ENCODE results near the gene CAMTA1. TPM values are rescaled to one million over a fixed set of nuclear protein-coding genes. Genes with fewer than 3 reads are reported as not detected.

Gene CAMTA1
- total RNA-seq, 5 donors from 2014 or later (not counting 1 experiment from before 2014, with no cell fraction given), result 29.7 to 37.4 (median 34.6) TPM

DNA sequence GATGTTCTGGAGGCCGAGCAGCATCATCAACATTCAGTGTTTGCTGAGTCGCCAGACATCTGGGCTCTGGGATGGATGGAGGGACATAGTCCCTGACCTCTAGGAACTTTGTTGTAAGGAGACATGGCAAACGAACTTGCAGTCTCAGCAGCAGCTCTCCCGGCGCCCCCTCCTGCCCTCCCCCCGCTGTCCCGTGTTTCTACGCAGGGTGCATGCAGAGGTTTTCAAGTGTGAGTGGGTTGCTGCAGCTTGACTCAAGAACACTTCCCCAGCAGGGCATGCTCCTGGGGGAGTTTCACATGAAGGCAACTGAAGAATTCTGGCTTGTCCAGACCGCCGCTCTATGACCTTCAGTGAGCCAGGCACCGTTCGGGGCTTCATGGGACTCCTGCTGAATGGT lies 121.9 kb downstream of the CAMTA1 start:
- Histone ChIP-seq H3K27me3 (replicated peaks in 1 of 2; ENCODE audit: control insufficient read depth in 2 of 2, extremely low read depth in 1 of 2, insufficient read depth in 2 of 2, low read length in 1 of 2) (peaks cover 0 to 37% of the 10 kb centered on the region in 2 experiments), H3K4me1 (ENCODE audit: control insufficient read depth in 1 of 2, extremely low read depth in 1 of 2, insufficient read depth in 2 of 2, low read length in 2 of 2) (peaks cover 0 to 9% of the 10 kb centered on the region in 2 experiments), H3K4me3 (ENCODE audit: control insufficient read depth in 1 of 2, extremely low read depth in 1 of 2, low read length in 1 of 2) (no peak overlapping the region), H3K27ac (ENCODE audit: low read length) (no peak overlapping the region), H3K36me3 (ENCODE audit: control insufficient read depth in 2 of 2, extremely low read depth in 1 of 2, insufficient read depth in 1 of 2, low read length in 1 of 2) (no peaks in the 10 kb centered on the region), H3K9me3 (no peaks in the 10 kb centered on the region)
- Mint-ChIP-seq H3K4me1 (peaks cover 5 to 10% (median 6%) of the 10 kb centered on the region in 3 donors), H3K9me3 (no peaks in the 10 kb centered on the region), H3K27me3 (peaks cover 7 to 10% of the 10 kb centered on the region in 2 donors), H3K4me3 (no peak overlapping the region), H3K27ac (no peak overlapping the region), H3K36me3 (no peaks in the 10 kb centered on the region)
- no peak for DNase-seq
- ChIA-PET POLR2A (no interaction called here), CTCF (no interaction called here)
- 69% methylated on average over 8 of the region's 12 CpGs for WGBS (ENCODE audit: insufficient coverage)
- ATAC-seq (replicated peaks in 1 of 4), result no peak

DNA sequence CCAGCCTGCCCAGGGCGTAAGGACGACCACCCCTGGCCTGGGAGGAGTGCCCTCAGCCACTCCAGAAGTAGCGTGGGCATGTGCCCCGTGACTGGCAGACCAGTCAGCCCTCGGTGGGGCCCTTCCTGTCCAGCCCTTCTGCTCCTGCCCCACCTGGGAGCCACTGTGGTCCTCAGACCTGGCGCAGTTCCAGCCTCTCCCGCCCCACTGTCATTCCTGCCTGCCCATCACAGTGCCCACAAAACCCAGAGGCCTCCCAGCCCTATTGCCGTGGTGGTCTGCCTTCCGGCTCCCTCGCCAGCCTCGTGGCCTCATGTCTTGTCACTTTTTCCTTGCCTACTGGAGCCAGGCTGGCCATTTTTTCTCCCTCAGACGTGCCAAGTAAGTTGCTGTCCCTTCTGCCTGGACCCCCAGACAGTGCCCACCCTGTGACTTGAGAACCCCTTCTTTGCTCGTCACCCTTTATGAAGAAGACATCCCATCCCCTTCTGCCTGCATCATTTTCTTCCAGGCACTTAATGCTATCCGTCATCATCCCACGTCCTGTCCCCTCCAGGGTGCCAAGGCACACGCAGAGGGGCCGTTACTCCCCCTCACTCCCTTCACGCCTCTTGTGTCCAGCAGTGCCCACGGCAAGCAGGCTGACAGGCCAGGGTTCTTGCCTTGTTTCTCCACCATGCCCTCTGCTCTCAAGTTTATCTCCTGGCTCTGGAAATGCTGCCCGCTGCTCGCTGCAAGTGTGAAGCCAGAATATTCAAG lies 122.6 kb downstream of the CAMTA1 start:
- whole genome bisulfite sequencing (ENCODE audit: insufficient coverage), result 78% methylated on average over 19 of the region's 21 CpGs
- peaks cover 5 to 10% (median 6%) of the 10 kb centered on the region in 3 donors for H3K4me1 Mint-ChIP-seq
- ChIA-PET POLR2A (no interaction called here), CTCF (no interaction called here)
- H3K36me3 Mint-ChIP-seq, result no peaks in the 10 kb centered on the region
- no peak overlapping the region for H3K4me3 Mint-ChIP-seq
- ATAC-seq (replicated peaks in 1 of 4) (no peak), DNase-seq (no peak)
- H3K4me3 ChIP-seq (ENCODE audit: control insufficient read depth in 1 of 2, extremely low read depth in 1 of 2, low read length in 1 of 2), result no peak overlapping the region
- peaks cover 0 to 9% of the 10 kb centered on the region in 2 experiments for H3K4me1 ChIP-seq (ENCODE audit: control insufficient read depth in 1 of 2, extremely low read depth in 1 of 2, insufficient read depth in 2 of 2, low read length in 2 of 2)
- no peaks in the 10 kb centered on the region for H3K9me3 ChIP-seq
- H3K36me3 ChIP-seq (ENCODE audit: control insufficient read depth in 2 of 2, extremely low read depth in 1 of 2, insufficient read depth in 1 of 2, low read length in 1 of 2), result no peaks in the 10 kb centered on the region
- peaks cover 0 to 43% of the 10 kb centered on the region in 2 experiments for H3K27me3 ChIP-seq (replicated peaks in 1 of 2; ENCODE audit: control insufficient read depth in 2 of 2, extremely low read depth in 1 of 2, insufficient read depth in 2 of 2, low read length in 1 of 2)
- H3K27ac ChIP-seq (ENCODE audit: low read length), result no peak overlapping the region
- no peaks in the 10 kb centered on the region for H3K9me3 Mint-ChIP-seq
- H3K27ac Mint-ChIP-seq, result no peak overlapping the region
- H3K27me3 Mint-ChIP-seq, result peaks cover 7 to 17% of the 10 kb centered on the region in 2 donors

DNA sequence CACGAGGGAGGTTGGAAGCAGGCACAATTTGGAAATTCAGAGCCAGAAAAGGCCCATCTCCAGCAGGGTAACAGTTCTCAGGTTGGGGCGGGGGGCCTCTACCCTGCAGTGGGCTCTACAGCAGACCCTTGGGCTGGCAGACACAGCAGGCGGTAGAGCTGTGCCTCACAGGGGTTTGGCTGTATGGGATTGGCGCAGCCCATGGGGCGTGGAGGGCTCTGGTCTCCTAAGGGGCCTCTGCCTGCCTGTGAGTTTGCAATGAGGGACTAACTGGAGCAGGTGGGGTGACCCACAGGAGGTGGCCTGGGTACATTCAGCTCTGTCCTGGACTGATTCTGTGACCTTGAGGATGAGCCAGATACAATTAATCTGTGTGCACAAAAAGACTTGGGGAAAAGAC lies 124.1 kb downstream of the CAMTA1 start:
- POLR2A ChIA-PET, result no interaction called here
- no peak for DNase-seq
- Histone ChIP-seq H3K4me3 (ENCODE audit: control insufficient read depth in 1 of 2, extremely low read depth in 1 of 2, low read length in 1 of 2) (no peak overlapping the region), H3K36me3 (ENCODE audit: control insufficient read depth in 2 of 2, extremely low read depth in 1 of 2, insufficient read depth in 1 of 2, low read length in 1 of 2) (no peaks in the 10 kb centered on the region), H3K9me3 (no peaks in the 10 kb centered on the region), H3K27me3 (replicated peaks in 1 of 2; ENCODE audit: control insufficient read depth in 2 of 2, extremely low read depth in 1 of 2, insufficient read depth in 2 of 2, low read length in 1 of 2) (peaks cover 0 to 56% of the 10 kb centered on the region in 2 experiments), H3K4me1 (ENCODE audit: control insufficient read depth in 1 of 2, extremely low read depth in 1 of 2, insufficient read depth in 2 of 2, low read length in 2 of 2) (peaks cover 0 to 9% of the 10 kb centered on the region in 2 experiments), H3K27ac (ENCODE audit: low read length) (no peak overlapping the region)
- peaks cover 0 to 3% (median 2%) of the 10 kb centered on the region in 3 donors for H3K9me3 Mint-ChIP-seq
- 86% methylated on average over 3 of the region's 5 CpGs for WGBS (ENCODE audit: insufficient coverage)
- CTCF ChIA-PET, result no interaction called here
- no peak overlapping the region for H3K27ac Mint-ChIP-seq
- H3K4me3 Mint-ChIP-seq, result no peak overlapping the region
- ATAC-seq (replicated peaks in 1 of 4), result no peak
- peaks cover 12 to 29% of the 10 kb centered on the region in 2 donors for H3K27me3 Mint-ChIP-seq
- H3K36me3 Mint-ChIP-seq, result no peaks in the 10 kb centered on the region
- H3K4me1 Mint-ChIP-seq, result peaks cover 5 to 10% (median 6%) of the 10 kb centered on the region in 3 donors

DNA sequence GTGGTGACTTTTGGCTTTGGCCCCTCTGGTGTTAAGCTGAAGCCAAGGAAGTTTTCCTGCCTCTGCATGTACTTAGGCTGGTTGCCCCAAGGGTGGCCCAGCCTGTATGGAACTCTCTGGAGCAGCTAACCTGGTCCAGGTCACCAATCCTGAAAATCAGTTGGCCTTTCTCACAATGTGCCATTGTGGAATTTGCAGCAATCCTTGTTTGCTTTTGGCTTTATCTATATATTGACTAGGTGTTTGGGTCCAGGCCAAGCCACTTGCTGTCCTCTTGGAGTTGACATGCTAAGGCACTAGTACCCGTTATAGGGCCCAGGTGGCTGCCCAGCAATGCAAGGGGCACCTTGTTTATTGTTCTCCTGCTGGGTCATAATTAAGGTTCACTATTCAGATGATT lies 124.6 kb downstream of the CAMTA1 start:
- Mint-ChIP-seq H3K27ac (no peak overlapping the region), H3K4me1 (peaks cover 5 to 10% (median 6%) of the 10 kb centered on the region in 3 donors), H3K4me3 (no peak overlapping the region), H3K27me3 (peaks cover 12 to 32% of the 10 kb centered on the region in 2 donors), H3K36me3 (no peaks in the 10 kb centered on the region), H3K9me3 (peaks cover 0 to 3% (median 2%) of the 10 kb centered on the region in 3 donors)
- H3K4me1 ChIP-seq (ENCODE audit: control insufficient read depth in 1 of 2, extremely low read depth in 1 of 2, insufficient read depth in 2 of 2, low read length in 2 of 2), result peaks cover 0 to 9% of the 10 kb centered on the region in 2 experiments
- CTCF ChIA-PET, result no interaction called here
- ATAC-seq (replicated peaks in 1 of 4) (no peak), DNase-seq (no peak)
- POLR2A ChIA-PET, result no interaction called here
- H3K27ac ChIP-seq (ENCODE audit: low read length), result no peak overlapping the region
- peaks cover 0 to 60% of the 10 kb centered on the region in 2 experiments for H3K27me3 ChIP-seq (replicated peaks in 1 of 2; ENCODE audit: control insufficient read depth in 2 of 2, extremely low read depth in 1 of 2, insufficient read depth in 2 of 2, low read length in 1 of 2)
- 100% methylated on average over 1 of the region's 1 CpG for WGBS (ENCODE audit: insufficient coverage)
- H3K4me3 ChIP-seq (ENCODE audit: control insufficient read depth in 1 of 2, extremely low read depth in 1 of 2, low read length in 1 of 2), result no peak overlapping the region
- no peaks in the 10 kb centered on the region for H3K36me3 ChIP-seq (ENCODE audit: control insufficient read depth in 2 of 2, extremely low read depth in 1 of 2, insufficient read depth in 1 of 2, low read length in 1 of 2)
- no peaks in the 10 kb centered on the region for H3K9me3 ChIP-seq

DNA sequence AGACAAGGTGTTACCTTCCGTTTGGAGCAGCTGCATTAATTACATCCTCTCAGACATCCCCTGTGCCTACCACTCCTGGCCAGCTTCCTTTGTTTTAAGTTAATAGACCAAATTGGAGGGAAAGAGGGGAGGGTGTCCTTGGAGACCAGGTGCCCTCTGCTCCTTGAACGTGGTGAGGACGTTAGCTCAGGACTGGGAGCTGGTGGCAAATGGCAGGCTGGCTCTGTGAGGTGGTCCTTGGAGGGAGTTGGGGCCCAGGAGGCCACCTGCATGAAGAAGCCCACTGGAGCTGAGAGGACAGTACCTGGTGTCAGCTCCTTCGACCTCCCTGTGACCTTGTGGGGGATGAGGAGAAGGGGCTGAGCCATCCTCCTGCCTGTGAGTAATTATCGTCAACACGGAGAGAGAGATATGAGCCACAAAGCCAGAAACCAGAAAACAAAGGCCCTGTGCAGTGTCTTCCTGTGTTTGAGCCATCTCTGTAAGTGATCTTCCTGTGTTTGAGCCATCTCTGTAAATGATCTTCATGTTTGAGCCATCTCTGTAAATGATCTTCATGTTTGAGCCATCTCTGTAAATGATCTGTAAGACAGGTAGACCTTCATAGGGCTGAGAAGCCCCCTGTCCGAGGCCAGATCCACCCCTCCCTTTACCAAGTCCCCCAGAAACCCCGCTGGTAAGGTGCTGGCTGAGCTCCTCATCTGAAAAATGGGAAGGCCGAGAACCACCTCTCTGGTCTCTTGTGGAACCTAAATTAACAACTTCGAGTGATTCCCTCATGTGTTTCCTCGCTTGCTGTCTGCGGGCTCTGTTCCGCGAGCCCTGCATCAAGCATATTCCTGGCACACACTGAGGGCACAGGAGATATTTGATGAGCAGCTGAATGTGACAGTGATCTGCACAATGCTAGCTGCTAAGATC lies 126.0 kb downstream of the CAMTA1 start:
- peaks cover 0 to 3% (median 2%) of the 10 kb centered on the region in 3 donors for H3K9me3 Mint-ChIP-seq
- no peaks in the 10 kb centered on the region for H3K36me3 Mint-ChIP-seq
- ATAC-seq (replicated peaks in 1 of 4) (no peak), DNase-seq (no peak)
- POLR2A ChIA-PET, result no interaction called here
- peaks cover 5 to 10% (median 6%) of the 10 kb centered on the region in 3 donors for H3K4me1 Mint-ChIP-seq
- H3K4me3 Mint-ChIP-seq, result no peak overlapping the region
- peaks cover 12 to 41% of the 10 kb centered on the region in 2 donors for H3K27me3 Mint-ChIP-seq
- Histone ChIP-seq H3K4me3 (ENCODE audit: control insufficient read depth in 1 of 2, extremely low read depth in 1 of 2, low read length in 1 of 2) (no peak overlapping the region), H3K9me3 (no peaks in the 10 kb centered on the region), H3K27ac (ENCODE audit: low read length) (no peak overlapping the region), H3K36me3 (ENCODE audit: control insufficient read depth in 2 of 2, extremely low read depth in 1 of 2, insufficient read depth in 1 of 2, low read length in 1 of 2) (no peaks in the 10 kb centered on the region), H3K27me3 (replicated peaks in 1 of 2; ENCODE audit: control insufficient read depth in 2 of 2, extremely low read depth in 1 of 2, insufficient read depth in 2 of 2, low read length in 1 of 2) (peaks cover 0 to 71% of the 10 kb centered on the region in 2 experiments), H3K4me1 (ENCODE audit: control insufficient read depth in 1 of 2, extremely low read depth in 1 of 2, insufficient read depth in 2 of 2, low read length in 2 of 2) (peaks cover 0 to 9% of the 10 kb centered on the region in 2 experiments)
- H3K27ac Mint-ChIP-seq, result no peak overlapping the region
- 74% methylated on average over 11 of the region's 14 CpGs for WGBS (ENCODE audit: insufficient coverage)
- CTCF ChIA-PET, result no interaction called here

DNA sequence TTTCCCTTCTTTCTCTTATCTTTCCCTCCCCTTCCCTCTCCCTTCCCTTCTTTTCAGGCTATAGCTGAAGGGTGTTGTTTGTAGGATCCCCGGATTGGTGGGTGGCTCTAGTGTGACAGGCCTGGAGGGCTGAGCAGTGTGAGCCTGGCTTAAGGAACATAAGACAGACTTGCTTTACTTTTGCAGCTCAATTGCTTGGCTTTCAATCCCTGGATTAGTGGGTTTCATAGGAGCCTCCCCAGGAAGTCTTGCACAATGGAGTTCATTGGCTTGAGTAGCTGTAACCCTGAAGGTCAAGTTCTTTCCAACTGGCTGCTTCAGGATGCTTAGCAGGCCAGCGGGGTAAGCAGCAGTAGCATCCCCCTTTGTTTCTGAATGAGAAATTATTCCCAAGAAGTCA lies 126.7 kb downstream of the CAMTA1 start:
- H3K4me3 Mint-ChIP-seq, result no peak overlapping the region
- ChIA-PET POLR2A (no interaction called here), CTCF (no interaction called here)
- WGBS (ENCODE audit: insufficient coverage), result 100% methylated on average over 1 of the region's 2 CpGs
- H3K4me1 Mint-ChIP-seq, result peaks cover 3 to 8% (median 5%) of the 10 kb centered on the region in 3 donors
- H3K9me3 Mint-ChIP-seq, result peaks cover 0 to 3% (median 2%) of the 10 kb centered on the region in 3 donors
- peaks cover 12 to 48% of the 10 kb centered on the region in 2 donors for H3K27me3 Mint-ChIP-seq
- Histone ChIP-seq H3K4me1 (ENCODE audit: control insufficient read depth in 1 of 2, extremely low read depth in 1 of 2, insufficient read depth in 2 of 2, low read length in 2 of 2) (peaks cover 0 to 9% of the 10 kb centered on the region in 2 experiments), H3K36me3 (ENCODE audit: control insufficient read depth in 2 of 2, extremely low read depth in 1 of 2, insufficient read depth in 1 of 2, low read length in 1 of 2) (no peaks in the 10 kb centered on the region), H3K27ac (ENCODE audit: low read length) (no peak overlapping the region), H3K4me3 (ENCODE audit: control insufficient read depth in 1 of 2, extremely low read depth in 1 of 2, low read length in 1 of 2) (no peak overlapping the region), H3K27me3 (replicated peaks in 1 of 2; ENCODE audit: control insufficient read depth in 2 of 2, extremely low read depth in 1 of 2, insufficient read depth in 2 of 2, low read length in 1 of 2) (peaks cover 0 to 77% of the 10 kb centered on the region in 2 experiments), H3K9me3 (no peaks in the 10 kb centered on the region)
- no peak for ATAC-seq (replicated peaks in 1 of 4)
- DNase-seq, result no peak
- no peak overlapping the region for H3K27ac Mint-ChIP-seq
- H3K36me3 Mint-ChIP-seq, result no peaks in the 10 kb centered on the region

All from T-cell (primary cell).